Daoy (cell line): Measurements from ENCODE around the gene TBC1D14. TPM values are rescaled to one million over a fixed set of nuclear protein-coding genes. Genes with fewer than 3 reads are reported as not detected.
"Not testable (repeated sequence)": the region's sequence is repeated elsewhere in the genome, so short reads cannot be mapped to it uniquely, and the experiment has no call there.

Experiments
- DNase-seq: peaks from one replicate; pipeline ENCODE4 v3.0.0-alpha.2; 2015; ENCODE audit warnings: low read depth
- total RNA-seq: library from RNA; depleted of rRNA; stranded (reverse); fragments of >200 nt; shearing (Covaris generic); gene quantifications from 2 replicates; pipeline ENCODE4 v1.2.3, GENCODE V29; 2014

The TBC1D14 gene
- total RNA-seq, 1 experiment from 2014 or later, result 37.0 TPM

DNA sequence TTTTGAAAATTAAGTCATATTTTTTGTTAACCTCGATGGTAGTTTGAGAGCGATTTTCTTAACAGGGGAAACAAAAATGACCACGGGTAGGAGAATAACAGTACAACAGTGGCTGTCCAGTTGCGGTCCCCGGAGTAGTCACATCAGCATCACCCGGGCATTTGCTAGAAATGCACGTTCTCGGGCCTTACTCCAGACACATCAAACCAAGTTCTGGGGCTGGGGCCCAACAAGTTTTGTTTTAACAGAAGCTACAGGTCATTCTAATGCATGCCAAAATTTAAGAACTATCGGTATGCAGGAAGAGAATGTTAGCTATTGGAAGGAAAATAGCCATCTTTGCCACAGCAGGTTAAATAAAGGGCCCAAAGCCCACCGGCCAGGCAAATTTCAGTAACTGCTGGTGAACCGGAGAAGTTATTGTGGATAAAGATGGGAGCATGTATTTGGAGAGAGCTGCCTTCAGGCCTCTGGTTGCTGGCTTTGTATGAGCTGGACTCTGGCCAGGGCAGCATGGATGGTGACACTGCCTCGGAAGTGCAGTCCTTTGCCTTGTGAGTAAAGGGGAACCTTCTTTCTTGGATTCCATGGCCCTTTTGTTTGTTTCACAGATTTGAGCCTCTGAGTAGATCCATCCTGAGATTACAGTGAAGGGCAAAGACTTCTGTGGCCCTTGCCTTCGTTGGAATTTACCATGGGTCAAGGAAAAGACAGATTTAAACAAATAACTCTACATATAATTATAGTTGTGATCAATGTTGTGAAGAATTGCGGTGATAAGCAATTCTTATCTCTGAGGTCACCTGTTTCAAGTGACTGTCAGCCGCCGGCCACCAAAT is 62.1 kb downstream of the TBC1D14 start:
- DNase-seq, result no peak

GRCh38 chr4:6972375-6972650 is 62.7 kb downstream of the TBC1D14 start:
- DNase-seq, result no peak

DNA sequence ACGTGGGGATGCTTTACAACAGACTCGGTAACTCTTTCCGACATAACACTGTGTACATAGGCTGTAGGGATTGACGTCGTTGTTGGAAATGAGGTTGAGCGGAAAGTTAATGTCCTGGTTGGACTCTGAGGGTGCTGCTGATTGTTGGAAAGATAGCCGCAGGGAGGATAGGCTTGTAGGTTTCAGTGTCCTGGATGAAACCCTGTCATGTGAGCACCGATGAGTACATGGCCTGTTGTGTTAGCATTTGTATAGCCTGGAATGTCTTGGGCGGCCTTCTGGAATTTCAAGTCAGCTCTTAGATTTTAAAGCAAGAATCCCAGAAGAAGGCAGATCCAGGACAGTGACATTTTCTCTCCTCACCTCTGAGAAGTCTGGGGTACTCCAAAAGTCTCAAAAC is 63.3 kb downstream of the TBC1D14 start:
- no peak for DNase-seq

GRCh38 chr4:6974138-6974848 is 64.7 kb downstream of the TBC1D14 start:
- DNase-seq, result peak; percentile 77

GRCh38 chr4:6977846-6978245 is 68.2 kb downstream of the TBC1D14 start:
- not testable (repeated sequence) for DNase-seq

DNA sequence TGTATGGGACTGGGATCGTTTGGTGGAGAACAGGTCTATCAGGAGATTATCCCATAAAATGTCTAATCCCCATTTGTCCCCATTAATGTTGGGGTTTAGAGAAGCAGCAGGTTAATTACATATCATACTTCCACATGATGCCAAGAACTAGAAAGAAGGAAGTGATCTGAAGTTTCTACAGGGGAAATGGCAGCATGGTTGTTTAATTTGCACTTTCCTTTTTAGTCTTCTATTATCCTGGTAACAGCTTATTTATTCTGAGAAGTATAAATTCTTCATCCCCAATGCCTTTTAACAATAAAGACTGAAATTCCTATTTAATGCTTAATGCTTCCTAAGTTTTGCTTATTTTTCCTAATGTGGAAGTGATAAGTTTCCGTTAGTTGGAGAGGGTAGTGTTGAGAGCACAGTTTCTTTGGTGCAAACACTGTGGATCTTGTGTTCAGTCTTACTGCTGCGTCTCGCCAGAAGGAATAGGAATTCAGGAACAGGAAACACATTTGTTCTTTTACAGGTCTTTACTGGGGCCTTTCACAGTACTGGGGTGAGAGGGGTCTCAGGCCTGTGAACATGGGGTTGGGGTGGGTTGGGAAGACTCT is 74.0 kb downstream of the TBC1D14 start:
- no peak for DNase-seq

DNA sequence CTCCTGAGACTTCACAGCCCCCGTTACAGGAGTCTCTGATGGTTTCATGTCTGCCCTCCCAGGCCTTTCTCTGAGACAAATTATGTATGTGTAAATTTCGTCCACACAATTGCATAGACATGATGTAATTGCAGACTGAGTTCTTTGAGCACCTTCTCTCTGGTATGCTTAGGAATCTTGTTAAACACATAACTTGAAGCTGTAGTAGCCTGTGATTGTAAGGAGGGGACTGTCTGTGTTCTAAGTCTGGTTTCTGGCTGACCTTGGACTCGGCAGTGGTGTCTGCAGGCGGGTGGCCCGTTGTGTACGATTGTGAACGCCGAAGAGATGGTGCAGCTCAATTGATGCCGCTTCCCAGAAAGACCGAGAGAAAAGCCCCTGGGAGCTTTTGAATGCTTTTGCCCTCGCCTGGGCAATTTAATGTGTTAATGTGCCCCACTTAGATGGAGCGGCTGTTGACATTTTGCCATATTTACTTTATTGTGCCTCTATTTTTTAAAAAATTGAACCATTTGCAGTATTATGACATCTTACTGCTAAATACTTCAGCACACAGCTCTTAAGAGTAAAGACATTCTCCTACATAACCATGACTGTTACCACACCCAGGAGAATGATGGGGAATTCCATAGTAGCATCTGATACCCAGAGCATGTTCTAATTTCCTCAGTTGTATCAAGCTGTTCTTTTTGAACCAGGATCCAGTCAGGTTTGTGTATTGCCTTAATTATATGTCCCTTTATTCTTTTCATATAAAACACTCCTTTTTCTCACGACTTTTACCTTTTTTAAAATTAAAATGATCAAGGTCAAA is 75.2 kb downstream of the TBC1D14 start:
- DNase-seq, result no peak

- DNase-seq, result peak; percentile 61
These were observed 76.6 kb downstream of the TBC1D14 start for GRCh38 chr4:6986072-6986780.

DNA sequence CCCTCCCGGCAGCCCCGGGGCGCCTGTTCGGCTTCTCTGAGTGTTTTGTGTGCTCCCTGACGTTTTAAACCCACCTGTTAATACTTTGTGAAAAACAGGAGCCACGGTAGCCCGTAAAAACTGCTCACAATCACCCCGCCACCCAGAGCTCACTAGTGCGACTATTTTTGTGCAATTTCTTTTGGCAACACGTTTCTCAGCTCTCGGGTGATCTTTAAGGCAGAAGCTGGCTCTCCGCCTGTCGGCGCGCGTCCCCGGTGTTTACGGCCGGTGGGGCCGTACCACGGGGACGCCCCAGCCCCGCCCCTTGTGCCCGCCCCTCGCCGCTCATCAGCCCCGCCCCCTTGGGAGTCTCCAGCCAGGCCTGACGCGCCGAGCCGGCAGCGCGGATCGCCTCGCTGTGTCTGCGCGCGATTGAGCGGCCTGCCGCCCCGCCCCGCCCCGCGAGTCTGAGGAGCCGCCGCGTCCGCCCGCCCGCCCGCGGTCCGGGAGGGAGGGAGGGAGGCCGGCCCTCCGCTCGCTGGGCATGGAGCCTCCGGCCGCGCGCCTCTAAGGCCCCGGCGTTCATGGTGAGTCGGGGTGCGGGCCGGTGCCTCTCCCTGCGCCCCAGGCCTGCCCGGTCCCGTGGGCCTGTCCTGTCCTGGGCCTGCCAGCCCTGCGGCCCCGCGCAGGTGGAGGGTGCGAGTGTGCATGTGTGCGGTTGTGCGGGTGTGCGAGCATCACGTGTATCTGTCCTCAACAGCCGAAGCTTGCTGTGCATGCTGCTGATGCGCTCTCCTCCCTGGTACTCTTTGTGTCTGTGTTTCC is 77.4 kb downstream of the TBC1D14 start:
- DNase-seq, result peak; percentile 97

DNA sequence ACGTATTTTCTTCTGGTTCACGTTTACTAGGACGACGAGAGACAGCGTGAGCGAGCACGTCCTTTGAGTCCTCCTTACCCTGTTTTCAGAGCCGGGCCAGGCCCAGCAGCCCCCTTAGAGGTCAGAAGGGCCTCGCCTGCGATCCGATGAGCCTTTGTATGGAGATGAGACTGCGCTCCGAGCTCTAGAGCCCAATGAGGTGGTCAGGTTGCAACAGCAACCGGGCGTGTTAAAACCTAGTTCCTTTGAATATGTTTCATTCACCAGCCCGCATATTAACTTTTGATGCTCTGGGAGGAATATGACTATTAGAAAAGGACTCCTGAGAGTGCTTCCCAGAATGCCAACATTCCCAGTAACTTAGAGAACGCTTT is 77.9 kb downstream of the TBC1D14 start:
- no peak for DNase-seq

DNA sequence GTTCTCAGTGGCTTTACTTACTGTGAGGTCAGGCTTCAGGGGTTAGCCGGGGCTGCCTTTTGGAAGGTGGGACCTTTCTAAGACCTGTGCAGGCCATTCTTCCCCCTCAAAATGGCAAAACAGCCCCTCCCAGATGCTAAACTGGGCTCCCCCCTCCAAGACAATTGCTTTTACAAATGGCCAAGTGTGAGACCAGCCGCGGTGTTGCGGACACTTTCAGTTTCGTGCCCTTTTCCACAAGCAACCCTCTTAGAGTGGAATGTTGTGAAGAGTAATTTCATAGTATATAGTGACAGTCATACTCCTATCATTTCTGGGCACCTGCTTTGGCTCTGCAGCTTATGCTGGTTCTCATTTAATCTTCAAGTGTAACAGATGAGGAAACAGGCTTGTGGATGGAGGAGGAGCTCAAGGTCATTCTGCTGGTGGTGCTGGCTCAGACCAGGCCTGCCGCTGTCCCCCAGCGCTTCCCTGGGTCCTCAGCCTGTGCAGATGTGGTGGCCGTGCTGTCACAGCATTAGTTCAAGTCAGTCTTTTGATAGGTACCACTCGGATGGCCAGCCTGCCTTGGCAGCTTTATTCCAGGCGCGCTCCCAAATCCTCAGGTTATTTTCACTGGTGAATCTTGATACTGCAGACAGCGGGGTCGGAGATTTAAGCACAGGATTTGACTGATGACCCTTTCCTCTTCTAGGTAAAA is 78.5 kb downstream of the TBC1D14 start:
- DNase-seq, result no peak

DNA sequence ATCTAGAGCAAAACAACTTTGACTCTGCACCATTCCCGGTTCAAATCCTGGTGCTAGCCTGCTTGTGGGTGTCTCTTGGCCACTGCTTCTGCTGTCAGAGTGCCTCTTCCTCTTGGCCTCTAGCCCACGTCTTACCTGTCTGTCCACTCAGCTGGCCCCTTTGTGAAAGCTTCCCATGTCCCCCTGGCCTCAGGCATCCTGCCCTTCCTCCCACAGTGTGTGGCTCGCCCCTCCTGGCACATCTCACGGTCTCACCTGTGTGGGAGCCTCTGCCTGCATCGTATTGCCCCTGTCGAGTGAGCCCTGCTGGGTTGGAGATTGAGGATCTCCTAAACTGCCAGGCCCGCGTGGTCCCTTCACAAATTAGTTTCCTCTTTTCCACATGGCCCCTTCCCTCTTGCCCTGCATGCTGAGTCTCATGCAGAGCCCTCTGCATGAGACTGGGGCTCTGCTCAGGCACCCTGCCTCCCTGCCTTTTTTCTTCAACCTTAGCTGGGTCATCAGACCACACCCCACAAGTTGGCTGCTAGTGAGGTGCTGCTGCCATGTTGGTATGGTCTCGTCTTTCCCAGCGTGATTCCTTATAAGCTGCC is 79.8 kb downstream of the TBC1D14 start:
- no peak for DNase-seq

DNA sequence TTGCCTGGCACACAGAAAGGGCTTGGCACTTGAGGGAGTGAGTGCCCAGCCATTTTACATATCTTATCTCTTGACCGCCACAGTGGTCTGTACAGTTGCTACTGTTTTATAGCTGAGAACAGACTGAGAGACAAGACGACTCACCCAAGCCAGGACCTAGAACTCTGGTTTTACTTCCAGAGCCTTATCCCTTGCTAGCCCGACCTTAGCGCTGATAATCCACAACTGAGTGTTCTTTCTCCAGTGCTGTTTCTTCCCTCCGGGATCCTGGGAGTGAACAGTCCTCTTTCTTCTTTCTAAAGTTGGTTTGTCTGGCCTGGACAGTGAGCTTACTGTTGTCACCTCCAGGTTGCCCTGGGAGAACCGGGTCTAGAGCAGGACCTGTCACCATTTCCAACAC is 81.0 kb downstream of the TBC1D14 start:
- DNase-seq, result no peak

DNA sequence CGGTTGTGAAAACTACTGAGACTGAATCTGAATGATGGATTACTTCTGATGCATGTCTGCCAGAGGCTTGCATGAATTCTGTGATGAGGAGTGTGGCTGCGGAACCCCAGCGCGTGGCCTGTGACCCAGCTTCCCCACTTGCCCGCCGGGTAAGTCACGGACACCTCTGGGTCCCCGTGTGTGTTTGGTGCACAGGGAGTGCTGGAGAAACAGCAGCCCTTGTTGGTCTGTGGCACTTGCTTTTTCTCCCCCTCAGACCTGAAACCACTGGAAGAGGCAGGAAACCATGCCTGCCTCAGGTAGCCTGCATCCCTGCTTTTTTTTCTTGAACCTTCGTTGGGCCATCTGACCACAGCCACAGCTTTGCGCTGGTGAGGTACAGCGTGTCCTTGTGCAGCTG is 81.6 kb downstream of the TBC1D14 start:
- no peak for DNase-seq

DNA sequence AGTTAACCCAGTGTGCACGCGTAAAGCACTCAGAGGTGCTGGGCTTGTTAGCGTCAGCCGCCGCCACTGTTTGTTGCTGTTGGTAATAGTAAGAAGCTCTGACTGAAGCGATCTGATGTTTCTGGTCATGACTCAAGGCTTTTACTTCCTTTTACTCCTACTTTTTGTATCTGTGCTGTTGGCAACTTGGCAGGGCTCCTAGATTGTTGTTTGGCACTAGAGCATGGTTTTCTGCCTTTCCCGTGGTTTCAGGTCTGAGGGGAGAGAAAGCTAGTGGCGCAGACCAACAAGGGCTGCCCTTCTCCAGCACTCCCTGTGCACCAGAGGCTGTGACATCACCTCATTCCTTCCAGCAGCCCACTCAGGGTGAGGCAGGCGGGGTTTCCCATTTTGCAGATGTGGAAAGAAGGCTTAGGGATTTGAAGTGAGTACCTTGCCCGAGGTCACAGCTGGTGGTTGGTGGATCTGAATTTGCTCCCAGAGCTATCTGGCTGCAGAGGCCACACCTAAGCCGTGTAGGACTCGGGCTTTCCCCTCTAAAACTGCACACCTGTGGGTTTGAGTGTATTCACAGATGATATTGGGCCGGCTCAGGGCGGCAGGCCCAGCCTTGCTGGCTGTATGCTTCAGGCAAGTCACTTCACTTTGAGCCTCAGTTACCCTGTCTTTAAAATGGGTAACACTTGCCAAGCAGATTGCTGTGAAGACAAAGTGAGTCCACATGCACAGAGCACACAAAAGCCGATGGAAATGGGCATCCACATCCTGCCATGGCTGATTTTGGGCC is 82.3 kb downstream of the TBC1D14 start:
- DNase-seq, result peak; percentile 80

GRCh38 chr4:6992728-6993677 is 83.4 kb downstream of the TBC1D14 start:
- DNase-seq, result peak; percentile 14

- no peak for DNase-seq
These were observed 86.9 kb downstream of the TBC1D14 start for GRCh38 chr4:6996481-6996880.
